ENCODE results near the gene ZNF518A. TPM values are rescaled to one million over a fixed set of nuclear protein-coding genes. Genes with fewer than 3 reads are reported as not detected.
"Not testable (repeated sequence)": the region's sequence is repeated elsewhere in the genome, so short reads cannot be mapped to it uniquely, and the experiment has no call there.

ZNF518A gene
- total RNA-seq, 1 experiment from 2014 or later, result 17.1 TPM

- no peak for DNase-seq (ENCODE audit: low spot score)
- in situ Hi-C loops (cut with HindIII; ENCODE audit: low sequenced_read_pairs), result no loop called here
Measured at GRCh38 chr10:96130326-96130995, 364 bp downstream of the ZNF518A start.

- no peak for DNase-seq (ENCODE audit: low spot score)
- in situ Hi-C loops (cut with HindIII; ENCODE audit: low sequenced_read_pairs), result no loop called here
Measured at GRCh38 chr10:96131621-96132020, 1.5 kb downstream of the ZNF518A start.

GRCh38 chr10:96133135-96133534 is 3.0 kb downstream of the ZNF518A start:
- in situ Hi-C loops (cut with HindIII; ENCODE audit: low sequenced_read_pairs), result no loop called here
- no peak for DNase-seq (ENCODE audit: low spot score)

GRCh38 chr10:96136810-96137209 is 6.7 kb downstream of the ZNF518A start:
- no peak for DNase-seq (ENCODE audit: low spot score)
- in situ Hi-C loops (cut with HindIII; ENCODE audit: low sequenced_read_pairs), result no loop called here

- in situ Hi-C loops (cut with HindIII; ENCODE audit: low sequenced_read_pairs), result no loop called here
- DNase-seq (ENCODE audit: low spot score), result no peak
Measured at GRCh38 chr10:96137567-96137966, 7.5 kb downstream of the ZNF518A start.

- DNase-seq (ENCODE audit: low spot score), result no peak
- in situ Hi-C loops (cut with HindIII; ENCODE audit: low sequenced_read_pairs), result no loop called here
Measured at GRCh38 chr10:96138102-96138501, 8.0 kb downstream of the ZNF518A start.

GRCh38 chr10:96152437-96152836 is 22.3 kb downstream of the ZNF518A start:
- no peak for DNase-seq (ENCODE audit: low spot score)
- in situ Hi-C loops (cut with HindIII; ENCODE audit: low sequenced_read_pairs), result no loop called here

- no peak for DNase-seq (ENCODE audit: low spot score)
- in situ Hi-C loops (cut with HindIII; ENCODE audit: low sequenced_read_pairs), result no loop called here
Measured at GRCh38 chr10:96153070-96153469, 23.0 kb downstream of the ZNF518A start.

- no peak for DNase-seq (ENCODE audit: low spot score)
- in situ Hi-C loops (cut with HindIII; ENCODE audit: low sequenced_read_pairs), result no loop called here
Measured at GRCh38 chr10:96165726-96166125, 35.6 kb downstream of the ZNF518A start.

- in situ Hi-C loops (cut with HindIII; ENCODE audit: low sequenced_read_pairs), result no loop called here
- no peak for DNase-seq (ENCODE audit: low spot score)
Measured at GRCh38 chr10:96168546-96168945, 38.4 kb downstream of the ZNF518A start.

GRCh38 chr10:96170230-96170629 is 40.1 kb downstream of the ZNF518A start:
- in situ Hi-C loops (cut with HindIII; ENCODE audit: low sequenced_read_pairs), result no loop called here
- no peak for DNase-seq (ENCODE audit: low spot score)

GRCh38 chr10:96172666-96173065 is 42.6 kb downstream of the ZNF518A start:
- in situ Hi-C loops (cut with HindIII; ENCODE audit: low sequenced_read_pairs), result no loop called here
- DNase-seq (ENCODE audit: low spot score), result no peak

- no peak for DNase-seq (ENCODE audit: low spot score)
- in situ Hi-C loops (cut with HindIII; ENCODE audit: low sequenced_read_pairs), result no loop called here
Measured at GRCh38 chr10:96176985-96177384, 46.9 kb downstream of the ZNF518A start.

- in situ Hi-C loops (cut with HindIII; ENCODE audit: low sequenced_read_pairs), result no loop called here
- DNase-seq (ENCODE audit: low spot score), result no peak
Measured at GRCh38 chr10:96188421-96188820, 58.3 kb downstream of the ZNF518A start.

GRCh38 chr10:96188916-96189315 is 58.8 kb downstream of the ZNF518A start:
- DNase-seq (ENCODE audit: low spot score), result no peak
- in situ Hi-C loops (cut with HindIII; ENCODE audit: low sequenced_read_pairs), result no loop called here

- in situ Hi-C loops (cut with HindIII; ENCODE audit: low sequenced_read_pairs); DNase-seq (ENCODE audit: low spot score): not testable (repeated sequence)
Measured at GRCh38 chr10:96189505-96189904, 59.4 kb downstream of the ZNF518A start.

GRCh38 chr10:96201525-96201924 is 71.4 kb downstream of the ZNF518A start:
- in situ Hi-C loops (cut with HindIII; ENCODE audit: low sequenced_read_pairs), result no loop called here
- DNase-seq (ENCODE audit: low spot score), result no peak

GRCh38 chr10:96205580-96205979 is 75.5 kb downstream of the ZNF518A start:
- in situ Hi-C loops (cut with HindIII; ENCODE audit: low sequenced_read_pairs), result no loop called here
- no peak for DNase-seq (ENCODE audit: low spot score)

GRCh38 chr10:96208271-96208670 is 78.2 kb downstream of the ZNF518A start:
- in situ Hi-C loops (cut with HindIII; ENCODE audit: low sequenced_read_pairs), result no loop called here
- no peak for DNase-seq (ENCODE audit: low spot score)

GRCh38 chr10:96208946-96209345 is 78.8 kb downstream of the ZNF518A start:
- no peak for DNase-seq (ENCODE audit: low spot score)
- in situ Hi-C loops (cut with HindIII; ENCODE audit: low sequenced_read_pairs), result no loop called here

GRCh38 chr10:96211764-96212163 is 81.7 kb downstream of the ZNF518A start:
- DNase-seq (ENCODE audit: low spot score), result no peak
- in situ Hi-C loops (cut with HindIII; ENCODE audit: low sequenced_read_pairs), result no loop called here

All from G401 (cell line).